ENCODE data around the gene PELO.

Gene PELO

GRCh38 chr5:52774005-52774410 lies 13.7 kb upstream of the PELO start:
- no peak overlapping the region for H3K4me3 ChIP-seq (ENCODE audit: low read depth, low read length)
- H3K9ac ChIP-seq (ENCODE audit: low read depth, low read length), result no peak overlapping the region
- no peaks in the 10 kb centered on the region for H3K9me3 ChIP-seq (ENCODE audit: control insufficient read depth, insufficient read depth, low read length)
- peaks cover 6% of the 10 kb centered on the region for H3K4me1 ChIP-seq (ENCODE audit: control insufficient read depth, insufficient read depth, low read length)
- no peaks in the 10 kb centered on the region for H3K36me3 ChIP-seq (ENCODE audit: control insufficient read depth, insufficient read depth, low read length)
- no peaks in the 10 kb centered on the region for H3K27me3 ChIP-seq (ENCODE audit: control insufficient read depth, insufficient read depth, low read length)

- Histone ChIP-seq H3K4me1 (ENCODE audit: control insufficient read depth, insufficient read depth, low read length) (peaks cover 6% of the 10 kb centered on the region), H3K27me3 (ENCODE audit: control insufficient read depth, insufficient read depth, low read length) (no peaks in the 10 kb centered on the region), H3K9ac (ENCODE audit: low read depth, low read length) (no peak overlapping the region), H3K4me3 (ENCODE audit: low read depth, low read length) (no peak overlapping the region), H3K36me3 (ENCODE audit: control insufficient read depth, insufficient read depth, low read length) (no peaks in the 10 kb centered on the region), H3K9me3 (ENCODE audit: control insufficient read depth, insufficient read depth, low read length) (no peaks in the 10 kb centered on the region)
These were observed 11.6 kb upstream of the PELO start for GRCh38 chr5:52776116-52776515.

GRCh38 chr5:52777186-52777585 lies 10.5 kb upstream of the PELO start:
- no peak overlapping the region for H3K9ac ChIP-seq (ENCODE audit: low read depth, low read length)
- H3K4me1 ChIP-seq (ENCODE audit: control insufficient read depth, insufficient read depth, low read length), result peaks cover 6% of the 10 kb centered on the region
- H3K27me3 ChIP-seq (ENCODE audit: control insufficient read depth, insufficient read depth, low read length), result no peaks in the 10 kb centered on the region
- no peaks in the 10 kb centered on the region for H3K9me3 ChIP-seq (ENCODE audit: control insufficient read depth, insufficient read depth, low read length)
- no peak overlapping the region for H3K4me3 ChIP-seq (ENCODE audit: low read depth, low read length)
- no peaks in the 10 kb centered on the region for H3K36me3 ChIP-seq (ENCODE audit: control insufficient read depth, insufficient read depth, low read length)

- H3K27me3 ChIP-seq (ENCODE audit: control insufficient read depth, insufficient read depth, low read length), result no peaks in the 10 kb centered on the region
These were observed 8.9 kb upstream of the PELO start for GRCh38 chr5:52778781-52779180.

GRCh38 chr5:52779213-52779612 lies 8.5 kb upstream of the PELO start:
- Histone ChIP-seq H3K36me3 (ENCODE audit: control insufficient read depth, insufficient read depth, low read length) (no peaks in the 10 kb centered on the region), H3K9ac (ENCODE audit: low read depth, low read length) (no peak overlapping the region), H3K4me1 (ENCODE audit: control insufficient read depth, insufficient read depth, low read length) (peaks cover 4% of the 10 kb centered on the region), H3K9me3 (ENCODE audit: control insufficient read depth, insufficient read depth, low read length) (no peaks in the 10 kb centered on the region), H3K27me3 (ENCODE audit: control insufficient read depth, insufficient read depth, low read length) (no peaks in the 10 kb centered on the region), H3K4me3 (ENCODE audit: low read depth, low read length) (no peak overlapping the region)

More at GRCh38 chr5:52778781-52779180, 8.9 kb upstream of the PELO start:
- Histone ChIP-seq H3K4me3 (ENCODE audit: low read depth, low read length) (no peak overlapping the region), H3K9me3 (ENCODE audit: control insufficient read depth, insufficient read depth, low read length) (no peaks in the 10 kb centered on the region), H3K9ac (ENCODE audit: low read depth, low read length) (no peak overlapping the region), H3K36me3 (ENCODE audit: control insufficient read depth, insufficient read depth, low read length) (no peaks in the 10 kb centered on the region), H3K4me1 (ENCODE audit: control insufficient read depth, insufficient read depth, low read length) (peaks cover 6% of the 10 kb centered on the region)

GRCh38 chr5:52783226-52783959 lies 4.3 kb upstream of the PELO start:
- no peaks in the 10 kb centered on the region for H3K36me3 ChIP-seq (ENCODE audit: control insufficient read depth, insufficient read depth, low read length)

GRCh38 chr5:52784737-52785136 lies 3.0 kb upstream of the PELO start:
- Histone ChIP-seq H3K4me1 (ENCODE audit: control insufficient read depth, insufficient read depth, low read length) (no peaks in the 10 kb centered on the region), H3K36me3 (ENCODE audit: control insufficient read depth, insufficient read depth, low read length) (no peaks in the 10 kb centered on the region), H3K9ac (ENCODE audit: low read depth, low read length) (no peak overlapping the region), H3K27me3 (ENCODE audit: control insufficient read depth, insufficient read depth, low read length) (no peaks in the 10 kb centered on the region), H3K4me3 (ENCODE audit: low read depth, low read length) (no peak overlapping the region), H3K9me3 (ENCODE audit: control insufficient read depth, insufficient read depth, low read length) (no peaks in the 10 kb centered on the region)

More at GRCh38 chr5:52783226-52783959, 4.3 kb upstream of the PELO start:
- H3K9me3 ChIP-seq (ENCODE audit: control insufficient read depth, insufficient read depth, low read length), result no peaks in the 10 kb centered on the region
- H3K4me1 ChIP-seq (ENCODE audit: control insufficient read depth, insufficient read depth, low read length), result no peaks in the 10 kb centered on the region
- H3K9ac ChIP-seq (ENCODE audit: low read depth, low read length), result no peak overlapping the region
- H3K27me3 ChIP-seq (ENCODE audit: control insufficient read depth, insufficient read depth, low read length), result no peaks in the 10 kb centered on the region
- H3K4me3 ChIP-seq (ENCODE audit: low read depth, low read length), result no peak overlapping the region

GRCh38 chr5:52786391-52786790 lies 1.3 kb upstream of the PELO start:
- no peak overlapping the region for H3K4me3 ChIP-seq (ENCODE audit: low read depth, low read length)
- no peaks in the 10 kb centered on the region for H3K27me3 ChIP-seq (ENCODE audit: control insufficient read depth, insufficient read depth, low read length)
- H3K36me3 ChIP-seq (ENCODE audit: control insufficient read depth, insufficient read depth, low read length), result no peaks in the 10 kb centered on the region
- no peaks in the 10 kb centered on the region for H3K4me1 ChIP-seq (ENCODE audit: control insufficient read depth, insufficient read depth, low read length)
- no peaks in the 10 kb centered on the region for H3K9me3 ChIP-seq (ENCODE audit: control insufficient read depth, insufficient read depth, low read length)
- H3K9ac ChIP-seq (ENCODE audit: low read depth, low read length), result no peak overlapping the region

GRCh38 chr5:52786949-52787599 lies 642 bp upstream of the PELO start:
- Histone ChIP-seq H3K4me3 (ENCODE audit: low read depth, low read length) (peak overlapping the region; percentile 82), H3K4me1 (ENCODE audit: control insufficient read depth, insufficient read depth, low read length) (no peaks in the 10 kb centered on the region), H3K27me3 (ENCODE audit: control insufficient read depth, insufficient read depth, low read length) (no peaks in the 10 kb centered on the region), H3K9ac (ENCODE audit: low read depth, low read length) (no peak overlapping the region), H3K9me3 (ENCODE audit: control insufficient read depth, insufficient read depth, low read length) (no peaks in the 10 kb centered on the region), H3K36me3 (ENCODE audit: control insufficient read depth, insufficient read depth, low read length) (no peaks in the 10 kb centered on the region)

- no peaks in the 10 kb centered on the region for H3K36me3 ChIP-seq (ENCODE audit: control insufficient read depth, insufficient read depth, low read length)
- no peaks in the 10 kb centered on the region for H3K4me1 ChIP-seq (ENCODE audit: control insufficient read depth, insufficient read depth, low read length)
- H3K4me3 ChIP-seq (ENCODE audit: low read depth, low read length), result peak overlapping the region; percentile 82
- H3K27me3 ChIP-seq (ENCODE audit: control insufficient read depth, insufficient read depth, low read length), result no peaks in the 10 kb centered on the region
- H3K9me3 ChIP-seq (ENCODE audit: control insufficient read depth, insufficient read depth, low read length), result no peaks in the 10 kb centered on the region
- H3K9ac ChIP-seq (ENCODE audit: low read depth, low read length), result peak overlapping the region; percentile 37
These were observed 747 bp downstream of the PELO start for GRCh38 chr5:52788505-52788821.

GRCh38 chr5:52789378-52789777 lies 1.7 kb downstream of the PELO start:
- Histone ChIP-seq H3K27me3 (ENCODE audit: control insufficient read depth, insufficient read depth, low read length) (no peaks in the 10 kb centered on the region), H3K4me3 (ENCODE audit: low read depth, low read length) (no peak overlapping the region)

GRCh38 chr5:52789851-52790250 lies 2.1 kb downstream of the PELO start:
- H3K27me3 ChIP-seq (ENCODE audit: control insufficient read depth, insufficient read depth, low read length), result no peaks in the 10 kb centered on the region
- no peak overlapping the region for H3K9ac ChIP-seq (ENCODE audit: low read depth, low read length)

More at GRCh38 chr5:52789378-52789777, 1.7 kb downstream of the PELO start:
- Histone ChIP-seq H3K4me1 (ENCODE audit: control insufficient read depth, insufficient read depth, low read length) (no peaks in the 10 kb centered on the region), H3K9me3 (ENCODE audit: control insufficient read depth, insufficient read depth, low read length) (no peaks in the 10 kb centered on the region), H3K9ac (ENCODE audit: low read depth, low read length) (no peak overlapping the region), H3K36me3 (ENCODE audit: control insufficient read depth, insufficient read depth, low read length) (no peaks in the 10 kb centered on the region)

More at GRCh38 chr5:52789851-52790250, 2.1 kb downstream of the PELO start:
- Histone ChIP-seq H3K4me1 (ENCODE audit: control insufficient read depth, insufficient read depth, low read length) (no peaks in the 10 kb centered on the region), H3K36me3 (ENCODE audit: control insufficient read depth, insufficient read depth, low read length) (no peaks in the 10 kb centered on the region), H3K4me3 (ENCODE audit: low read depth, low read length) (no peak overlapping the region), H3K9me3 (ENCODE audit: control insufficient read depth, insufficient read depth, low read length) (no peaks in the 10 kb centered on the region)

Measured in iPS-15b (cell line).